ENCODE measurements around the gene SMAD6. TPM values are rescaled to one million over a fixed set of nuclear protein-coding genes. Genes with fewer than 3 reads are reported as not detected.

The SMAD6 gene
- 31.4 and 43.7 TPM in 2 replicates for total RNA-seq

GRCh38 chr15:66702035-66702786 lies at the start of gene SMAD6:
TSS of gene SMAD6 (plus strand) at chr15:66702236. CDS start at chr15:66703259, 1,023 bp downstream.

Other genes with a start within 250 kb of the SMAD6 start
- gene SNAPC5, start 204.5 kb upstream of the SMAD6 start, total RNA-seq, result 9.6 and 12.4 TPM in 2 replicates
- gene RPL4, start 197.4 kb upstream of the SMAD6 start, total RNA-seq, result 5,024 and 5,893 TPM in 2 replicates
- gene ZWILCH, start 196.9 kb upstream of the SMAD6 start, total RNA-seq, result 4.5 and 8.3 TPM in 2 replicates
- gene LCTL, start 136.2 kb upstream of the SMAD6 start, total RNA-seq, result 1.6 TPM in 1 of 2 replicates, not detected in the other